Measurements from ENCODE around the gene WNT7A.
A peak's percentile ranks its signal among the peaks of the same experiment; 100 is the strongest.
"Not testable (repeated sequence)": the region's sequence is repeated elsewhere in the genome, so short reads cannot be mapped to it uniquely, and the experiment has no call there.

Gene WNT7A

GRCh38 chr3:13879946-13880810 is at the start of gene WNT7A:
Gene WNT7A (minus strand): TSS chr3:13880071. CDS start chr3:13879816, 255 bp downstream.
- no peak for DNase-seq

DNA sequence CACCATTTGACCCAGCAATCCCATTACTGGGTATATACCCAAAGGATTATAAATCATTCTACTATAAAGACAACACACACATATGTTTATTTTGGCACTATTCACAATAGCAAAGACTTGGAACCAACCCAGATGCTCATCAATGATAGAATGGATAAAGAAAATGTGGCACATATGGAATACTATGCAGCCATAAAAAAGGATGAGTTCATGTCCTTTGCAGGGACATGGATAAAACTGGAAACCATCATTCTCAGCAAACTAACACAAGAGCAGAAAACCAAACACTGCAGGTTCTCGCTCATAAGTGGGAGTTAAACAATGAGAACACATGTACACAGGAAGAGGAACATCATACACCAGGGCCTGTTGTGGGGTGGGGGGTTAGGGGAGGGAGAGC is 48.9 kb upstream of the WNT7A start:
- DNase-seq: not testable (repeated sequence)

DNA sequence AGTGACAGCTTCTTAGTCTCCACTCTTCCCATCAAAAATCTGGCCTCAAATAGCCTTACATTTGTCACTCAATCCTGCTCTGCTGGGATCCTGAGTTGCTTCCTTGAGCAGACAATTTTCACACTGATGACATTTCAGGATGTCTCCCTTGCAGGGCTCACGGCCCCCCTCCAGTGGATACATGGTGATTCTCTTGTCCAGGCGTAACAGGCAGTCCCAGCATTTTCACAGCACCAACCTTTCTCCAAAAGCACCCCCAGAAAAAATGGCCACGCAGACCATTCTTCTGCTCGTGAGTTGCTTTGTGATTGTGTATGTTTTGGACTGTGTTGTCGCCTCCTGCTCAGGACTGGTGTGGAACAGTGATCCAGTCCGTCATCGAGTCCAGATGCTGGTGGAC is 47.4 kb upstream of the WNT7A start:
- no peak for DNase-seq

DNA sequence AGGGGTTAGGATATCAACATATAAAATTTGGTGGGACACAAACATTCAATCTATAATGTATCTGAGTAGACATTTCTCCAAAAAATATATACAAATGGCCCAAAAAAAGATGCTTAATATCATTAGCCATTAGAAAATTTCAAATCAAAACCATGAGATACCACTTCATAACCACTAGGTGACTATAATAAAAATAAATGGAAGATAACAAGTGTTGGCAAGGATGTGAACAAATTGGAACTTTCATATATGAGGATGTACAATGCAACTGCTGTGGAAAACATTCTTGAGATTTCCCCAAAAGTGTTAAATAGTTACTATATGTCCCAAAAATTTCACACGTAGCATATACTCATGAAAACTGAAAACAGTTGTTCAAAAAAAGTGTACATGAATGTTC is 36.5 kb upstream of the WNT7A start:
- no peak for DNase-seq

DNA sequence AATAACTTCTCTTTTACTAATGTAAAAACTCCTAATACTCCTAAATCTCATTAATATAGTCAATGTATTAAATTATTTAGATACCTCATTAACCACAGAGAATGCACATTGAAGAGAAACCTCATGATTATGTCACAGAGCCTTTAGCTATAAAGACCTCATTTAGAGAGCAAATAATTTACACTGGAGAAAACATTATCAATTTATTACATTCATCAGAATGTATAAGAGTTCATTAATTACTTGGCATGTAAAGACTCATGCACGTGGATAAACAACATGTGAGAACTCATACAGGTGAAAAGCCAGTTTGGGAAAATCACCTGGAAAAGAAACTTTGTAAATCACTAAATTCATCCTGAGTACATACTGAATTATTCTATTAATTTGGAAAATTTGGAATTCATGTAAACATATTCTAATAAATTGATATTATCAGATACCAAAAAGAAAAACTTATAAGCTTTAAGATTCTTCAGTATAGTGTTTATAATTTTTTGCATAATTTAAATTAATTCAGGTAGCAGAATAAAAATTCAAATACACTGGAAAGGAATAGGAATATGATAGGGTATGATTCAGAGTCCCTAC is 22.9 kb upstream of the WNT7A start:
- no peak for DNase-seq

- DNase-seq: no peak
Measured at GRCh38 chr3:13901935-13902584, 22.2 kb upstream of the WNT7A start.

DNA sequence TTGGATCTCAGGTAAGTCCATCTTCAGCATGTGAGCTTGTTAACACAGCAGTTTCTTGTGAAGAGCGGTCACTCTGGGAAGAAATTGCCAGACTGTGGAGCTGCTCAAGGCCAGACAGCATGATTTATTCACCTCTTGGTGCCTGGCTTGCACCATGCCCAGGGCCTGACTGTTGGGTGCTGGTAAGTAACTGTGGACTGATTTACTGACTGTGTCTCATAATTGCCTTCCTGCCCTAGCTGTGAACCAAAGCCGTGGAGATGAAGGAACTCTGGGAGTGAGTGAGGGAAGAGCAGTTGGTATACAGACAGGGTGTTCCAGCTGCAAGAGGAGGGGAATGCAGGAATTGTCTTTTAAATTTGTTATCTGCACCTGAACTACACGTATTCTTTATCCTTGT is 18.5 kb upstream of the WNT7A start:
- no peak for DNase-seq

- peak; percentile 53 for DNase-seq
Measured at GRCh38 chr3:13896473-13897154, 16.7 kb upstream of the WNT7A start.

DNA sequence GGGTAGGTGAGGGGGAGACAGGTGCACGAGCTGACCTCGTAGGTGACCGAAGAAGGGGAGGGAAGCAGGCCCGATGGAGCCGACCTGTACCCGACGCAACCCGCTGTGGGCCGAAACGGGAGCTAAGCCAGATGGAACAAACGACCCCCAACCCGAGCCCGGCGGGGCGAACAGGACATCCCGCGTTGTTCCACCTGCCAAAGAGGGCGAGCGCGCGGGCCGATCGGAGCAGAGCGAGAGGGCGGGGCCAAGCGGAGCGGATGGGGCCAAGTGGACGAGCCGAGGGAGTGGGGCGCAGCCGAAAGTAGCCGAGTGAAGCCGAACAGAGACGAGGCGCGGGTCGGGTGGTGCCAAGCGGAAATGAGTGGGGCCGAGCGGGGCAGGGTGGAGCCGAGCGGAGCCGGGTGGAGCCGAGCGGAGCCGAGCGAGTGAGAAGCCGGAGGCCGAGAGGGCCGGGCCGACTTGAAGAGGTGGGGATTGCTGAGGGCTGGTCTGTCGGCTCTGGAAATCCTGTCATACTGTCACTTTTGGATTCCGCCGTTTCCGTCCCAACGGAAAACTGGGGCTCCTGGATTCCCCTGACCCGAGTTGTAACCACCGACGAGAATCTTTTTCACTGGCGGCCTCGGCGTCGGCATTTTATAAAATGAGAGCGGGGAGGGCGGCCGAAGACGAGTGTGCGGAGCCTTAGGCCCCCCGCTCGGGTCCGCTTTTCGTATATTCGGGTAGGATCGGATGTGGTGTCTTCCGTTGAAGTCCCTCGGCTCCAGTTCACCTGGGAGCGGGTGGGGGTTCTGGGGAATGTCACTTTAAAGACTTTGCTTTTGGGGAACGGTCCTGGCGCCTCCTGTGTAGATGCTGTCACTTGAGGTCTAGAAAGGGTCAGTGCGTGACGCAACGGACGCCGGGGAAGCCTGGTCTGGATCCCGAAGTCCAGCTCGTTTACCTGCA is 15.6 kb upstream of the WNT7A start:
- DNase-seq: peak; percentile 38

DNA sequence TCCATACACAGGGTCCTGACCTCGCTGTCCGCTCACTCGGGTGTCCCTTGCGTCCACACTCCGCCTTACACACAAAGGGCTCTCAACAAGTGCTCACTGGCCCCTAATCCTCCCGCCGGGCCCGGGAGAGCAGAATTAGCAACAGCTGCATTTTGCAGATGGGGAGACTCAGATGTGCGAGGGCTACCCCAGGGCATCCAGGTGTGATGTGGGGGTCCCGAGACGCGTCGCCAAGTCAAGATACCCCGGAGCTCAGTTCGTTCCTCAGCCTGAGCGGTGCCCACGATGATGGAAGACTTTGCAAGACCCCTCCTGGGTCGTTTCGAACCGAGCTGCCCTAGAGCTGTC is 14.9 kb upstream of the WNT7A start:
- no peak for DNase-seq

DNA sequence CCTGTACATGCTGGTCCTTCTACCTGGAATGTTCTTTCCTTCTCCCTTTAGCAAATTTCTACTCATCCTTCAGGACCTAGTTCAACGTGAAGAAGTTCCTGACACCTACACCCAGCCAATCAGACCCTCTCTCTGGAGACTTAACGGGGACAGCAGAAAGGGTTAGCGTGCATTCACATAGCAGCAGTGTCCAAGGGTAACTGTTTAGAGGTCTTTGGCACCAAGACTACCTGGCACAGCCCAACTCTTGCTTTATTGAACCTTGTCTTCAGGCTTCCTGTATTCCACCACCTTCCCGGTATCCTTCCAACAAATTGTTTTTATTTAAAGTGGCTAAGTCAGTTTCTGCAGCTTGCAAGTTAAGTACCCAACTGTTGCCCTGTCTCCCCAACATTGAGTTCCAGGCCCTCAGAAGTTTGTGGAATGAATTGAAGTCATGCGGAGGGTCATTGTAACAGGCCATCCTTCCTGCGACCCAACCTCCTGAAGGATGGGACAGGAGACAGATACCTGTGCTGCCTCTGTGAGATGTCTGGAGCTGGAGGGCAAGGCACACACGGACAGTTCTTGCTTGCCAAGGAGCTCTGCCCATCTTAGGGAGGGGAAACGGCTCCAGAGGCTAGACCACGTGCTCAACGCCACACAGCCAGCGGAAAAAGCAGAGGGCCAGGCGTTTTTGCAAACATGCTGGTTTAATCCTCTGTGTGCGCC is 14.4 kb upstream of the WNT7A start:
- DNase-seq: no peak

DNA sequence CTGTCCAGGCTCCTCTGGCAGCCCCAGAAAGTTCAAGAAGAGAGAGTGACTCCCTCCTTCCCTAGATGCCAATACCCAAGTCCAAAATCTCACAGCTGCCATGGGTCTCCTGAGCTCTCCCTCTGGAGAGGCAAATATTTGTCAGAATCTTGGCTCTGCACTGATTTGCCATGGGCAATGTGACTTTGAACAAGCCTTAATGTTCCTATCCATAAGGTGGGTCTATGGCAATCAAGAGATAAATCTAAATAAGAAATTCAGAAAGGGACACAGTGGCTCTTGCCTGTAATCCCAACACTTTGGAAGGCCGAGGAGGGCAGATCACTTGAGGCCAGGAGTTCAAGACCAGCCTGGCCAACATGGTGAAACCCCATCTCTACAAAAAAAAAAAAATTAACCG is 12.4 kb upstream of the WNT7A start:
- DNase-seq: no peak

DNA sequence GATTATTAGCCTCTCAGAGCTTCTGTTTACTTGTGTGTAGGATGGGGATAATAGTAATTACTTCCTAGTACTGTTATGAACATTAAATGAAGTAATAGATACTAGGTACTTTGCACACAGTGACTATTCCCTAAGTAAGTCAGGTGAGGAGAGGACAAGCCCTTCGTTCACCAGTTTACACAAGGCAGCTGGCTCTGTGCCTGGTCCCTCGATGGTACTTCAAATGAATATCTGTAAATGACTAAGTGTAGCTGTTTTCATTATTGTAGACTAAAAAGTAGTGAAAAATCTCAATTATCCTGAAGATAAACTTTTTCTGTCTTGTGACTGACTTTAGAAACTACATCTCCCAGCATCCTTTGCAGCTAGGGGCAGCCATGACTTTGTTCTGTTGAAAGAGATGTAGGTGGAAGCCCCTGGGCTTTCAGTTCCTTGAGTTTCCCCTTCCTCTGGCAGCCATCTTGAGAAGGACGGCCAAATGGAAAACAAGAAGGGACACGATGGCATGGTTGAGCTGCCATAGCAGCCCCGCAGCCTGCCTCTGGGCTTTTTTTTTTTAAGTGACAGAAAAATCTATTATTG is 11.7 kb upstream of the WNT7A start:
- peak; percentile 20 for DNase-seq

DNA sequence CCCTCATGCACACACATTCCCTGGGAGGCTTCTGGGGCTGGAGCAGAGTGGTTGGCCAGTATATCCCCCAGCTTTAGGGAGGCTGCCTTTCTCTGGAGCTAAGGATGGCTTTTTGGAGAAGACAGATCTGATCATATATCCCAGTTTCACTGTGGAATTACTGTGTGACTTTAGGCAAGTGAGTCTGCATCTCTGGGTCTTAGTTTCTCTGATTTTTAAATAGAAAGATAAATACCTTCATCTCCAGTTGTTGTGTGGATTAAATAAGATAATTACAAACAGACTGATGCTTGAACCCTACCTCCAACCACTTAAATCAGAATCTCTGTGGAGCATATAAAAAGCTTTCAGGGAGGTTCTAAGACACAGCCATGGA is 11.1 kb upstream of the WNT7A start:
- no peak for DNase-seq

GRCh38 chr3:13890377-13891016 is 10.6 kb upstream of the WNT7A start:
- DNase-seq: peak; percentile 1

DNA sequence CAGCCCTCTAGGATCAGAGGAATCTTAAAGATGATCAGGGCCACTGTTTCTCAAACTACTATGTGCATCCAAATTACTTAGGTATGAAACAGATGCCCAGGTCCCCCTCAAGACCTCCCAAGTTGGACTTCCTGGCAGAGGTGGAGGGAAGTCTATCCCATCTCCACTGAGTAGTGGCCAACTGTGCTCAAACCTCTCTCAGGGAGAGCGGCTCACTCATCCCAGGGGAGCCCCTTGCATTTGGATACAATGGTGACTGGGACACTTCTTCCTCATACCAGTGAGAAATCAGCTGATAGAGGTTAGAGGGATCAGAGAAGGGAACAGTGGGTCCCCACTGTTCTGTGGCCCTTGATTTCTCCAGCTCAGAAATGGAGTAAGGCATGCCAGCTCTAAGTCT is 8.7 kb upstream of the WNT7A start:
- DNase-seq: no peak

DNA sequence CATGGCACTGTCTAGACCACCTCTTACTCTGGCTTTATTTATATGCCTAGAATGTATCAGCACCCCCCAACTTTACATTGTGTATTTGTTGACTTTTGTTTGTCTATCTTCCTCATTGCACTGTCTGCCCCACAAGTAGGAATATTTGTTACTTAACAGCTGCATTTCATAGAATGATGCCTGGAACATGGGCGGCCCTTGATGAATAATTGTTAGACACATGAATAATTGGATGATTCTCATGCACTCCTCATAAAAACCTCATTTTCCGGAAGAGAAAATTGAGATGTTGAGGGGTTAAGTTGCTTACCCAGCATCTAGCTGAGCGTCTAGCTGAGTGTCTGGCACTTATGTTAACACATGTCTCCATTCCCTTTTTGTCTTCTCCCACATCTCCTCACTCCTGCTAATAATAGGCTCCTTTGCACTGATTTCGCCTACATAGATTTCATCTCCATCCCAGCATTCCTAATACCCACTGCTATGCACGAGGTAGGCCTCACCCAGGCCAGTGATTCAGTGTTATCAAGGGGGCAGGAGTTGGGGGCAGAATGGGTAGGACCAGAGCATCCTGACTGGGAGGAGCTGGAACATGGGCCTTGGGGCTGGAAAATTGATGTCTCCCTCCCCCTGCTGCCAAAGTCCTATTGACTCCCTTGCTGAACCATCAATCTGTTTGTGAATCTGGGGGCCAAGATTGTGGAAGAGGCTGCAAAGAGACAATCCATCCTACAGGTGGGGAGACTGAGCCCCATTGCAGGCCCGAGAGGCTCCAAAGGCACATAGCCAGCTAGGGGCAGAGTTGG is 7.8 kb upstream of the WNT7A start:
- no peak for DNase-seq

DNA sequence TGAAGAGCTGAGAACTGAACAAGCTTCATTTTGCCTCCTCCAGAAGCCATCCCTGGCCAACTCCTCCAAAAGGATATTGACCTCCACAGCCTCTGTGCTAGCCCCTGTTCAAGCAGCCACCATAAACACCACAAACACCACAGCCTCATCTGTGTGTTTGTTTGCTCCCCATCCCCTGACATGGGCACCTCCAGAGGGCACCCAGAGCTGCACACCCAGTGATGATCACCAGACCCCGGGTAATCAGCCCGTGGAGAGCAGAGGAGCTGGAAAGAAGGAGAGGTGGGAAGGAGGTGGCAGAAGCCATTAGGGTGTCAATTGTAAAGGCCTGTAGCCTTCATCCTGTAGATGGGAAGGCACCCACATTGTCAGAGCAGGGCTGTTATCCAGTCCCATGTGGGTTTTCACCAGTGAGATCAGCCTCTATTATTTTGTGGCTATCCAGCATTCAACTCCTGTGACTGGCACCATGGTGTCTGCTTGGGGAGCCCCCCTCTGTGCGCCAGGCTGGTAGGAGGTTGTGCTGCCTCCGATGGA is 6.8 kb upstream of the WNT7A start:
- no peak for DNase-seq

DNA sequence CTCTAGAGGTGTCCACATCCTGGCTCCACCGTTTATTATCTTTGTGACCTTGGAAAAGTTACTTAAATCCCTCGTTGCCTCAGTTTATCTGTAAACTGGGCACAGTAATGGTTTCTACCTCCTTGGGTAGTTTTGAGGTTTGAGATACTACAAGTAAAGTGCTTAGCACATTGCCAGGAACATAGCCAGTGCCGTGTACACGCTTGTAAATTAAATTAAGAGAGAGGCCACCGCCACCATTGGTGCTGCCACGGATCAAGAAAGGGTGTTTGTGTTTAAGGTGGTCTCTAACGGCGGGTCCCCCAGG is 5.8 kb upstream of the WNT7A start:
- no peak for DNase-seq

Measured in NCI-H2171 treated with DMSO at 0.1 percent for 48 hours (cell line).